Astrocyte (in vitro differentiated cells and primary cell): ENCODE data around the gene MICAL2. TPM values are rescaled to one million over a fixed set of nuclear protein-coding genes. Genes with fewer than 3 reads are reported as not detected.
A peak's percentile ranks its signal among the peaks of the same experiment; 100 is the strongest.

Experiments used
- DNase-seq: peaks from one replicate; pipeline ENCODE4 v3.0.0-alpha.2; 2010; ENCODE audit warnings: low read depth
- FAIRE-seq: peaks from 2 replicates; lab custom pipeline; 2011; peaks lifted over from hg19 to GRCh38; lab: Jason Lieb, UNC
- H2AFZ ChIP-seq: 2 replicates; pipeline ENCODE4 v1.6.0; 2012; ENCODE audit warnings: low read depth, low read length, inconsistent platforms
- H3K27ac ChIP-seq: 2 replicates; pipeline ENCODE4 v1.5.1; 2011; ENCODE audit warnings: low read depth, low read length, inconsistent platforms
- H3K27me3 ChIP-seq: 2 replicates; pipeline ENCODE4 v1.6.0; 2011; ENCODE audit warnings: low read length, inconsistent platforms; ENCODE audit not compliant: insufficient read depth
- H3K36me3 ChIP-seq: 2 replicates; pipeline ENCODE4 v1.5.1; 2011; ENCODE audit warnings: low read length, inconsistent platforms; ENCODE audit not compliant: insufficient read depth
- H3K4me1 ChIP-seq: 2 replicates; pipeline ENCODE4 v1.5.1; 2011; ENCODE audit warnings: low read length, inconsistent platforms; ENCODE audit not compliant: insufficient read depth
- H3K4me2 ChIP-seq: 2 replicates; pipeline ENCODE4 v1.6.0; 2012; ENCODE audit warnings: low read length, inconsistent platforms
- H3K4me3 ChIP-seq: 2 replicates; pipeline ENCODE4 v1.5.1; 2011; ENCODE audit warnings: low read depth, mild to moderate bottlenecking, low read length, inconsistent platforms; ENCODE audit not compliant: insufficient read depth
- H3K79me2 ChIP-seq: 2 replicates; pipeline ENCODE4 v1.6.0; 2012; ENCODE audit warnings: mild to moderate bottlenecking, low read length, inconsistent platforms; ENCODE audit not compliant: insufficient read depth
- H3K9ac ChIP-seq: 2 replicates; pipeline ENCODE4 v1.6.0; 2012; ENCODE audit warnings: mild to moderate bottlenecking, low read length, inconsistent platforms
- H3K9me3 ChIP-seq: 2 replicates; pipeline ENCODE4 v1.5.1; 2012; ENCODE audit warnings: low read depth, mild to moderate bottlenecking, low read length, inconsistent platforms; ENCODE audit not compliant: insufficient read depth
- H4K20me1 ChIP-seq: 2 replicates; pipeline ENCODE4 v1.6.0; 2012; ENCODE audit warnings: low read length, inconsistent platforms; ENCODE audit not compliant: insufficient read depth
- H3K27ac Mint-ChIP-seq: one replicate; pipeline ENCODE4 v1.8.0; 2021; ENCODE audit warnings: mild to moderate bottlenecking, mixed read lengths; ENCODE audit not compliant: unreplicated experiment
- H3K27me3 Mint-ChIP-seq: one replicate; pipeline ENCODE4 v1.8.0; 2021; ENCODE audit warnings: low read depth, mixed read lengths; ENCODE audit not compliant: unreplicated experiment
- H3K36me3 Mint-ChIP-seq: one replicate; pipeline ENCODE4 v1.8.0; 2021; ENCODE audit warnings: low read depth, mixed read lengths; ENCODE audit not compliant: unreplicated experiment
- H3K4me1 Mint-ChIP-seq: one replicate; pipeline ENCODE4 v1.8.0; 2021; ENCODE audit warnings: low read depth, mixed read lengths; ENCODE audit not compliant: unreplicated experiment
- H3K4me3 Mint-ChIP-seq: one replicate; pipeline ENCODE4 v1.8.0; 2021; ENCODE audit warnings: mild to moderate bottlenecking, moderate library complexity, mixed read lengths; ENCODE audit not compliant: unreplicated experiment
- H3K9me3 Mint-ChIP-seq: one replicate; pipeline ENCODE4 v1.8.0; 2021; ENCODE audit warnings: mild to moderate bottlenecking, mixed read lengths; ENCODE audit not compliant: unreplicated experiment
- CTCF ChIP-seq: IDR thresholded peaks from 2 replicates; pipeline ENCODE4 v1.5.1; 2011; ENCODE audit warnings: low read depth, mild to moderate bottlenecking, inconsistent platforms, low read length, moderate library complexity; ENCODE audit not compliant: insufficient read depth
- EZH2 ChIP-seq: IDR thresholded peaks from 2 replicates; pipeline ENCODE4 v1.6.1; 2012; ENCODE audit warnings: mild to moderate bottlenecking, low read length, inconsistent platforms; ENCODE audit not compliant: insufficient read depth
- total RNA-seq: library from RNA; stranded (reverse); gene quantifications from 2 replicates; pipeline ENCODE4 v1.2.1, GENCODE V29; 2021

Gene MICAL2
- total RNA-seq, 1 donor from 2014 or later = 357 TPM

- H2AFZ ChIP-seq = no peak overlapping the region
- peak overlapping the region; percentile 95 for H3K27ac Mint-ChIP-seq
- FAIRE-seq = no peak
- no peak for TF ChIP-seq CTCF
- TF ChIP-seq EZH2 = no peak
- H3K4me3 Mint-ChIP-seq = peak overlapping the region; percentile 48
- peak overlapping the region; percentile 79 for H3K27ac ChIP-seq
- H3K9ac ChIP-seq = peak overlapping the region; percentile 70
- H4K20me1 ChIP-seq = peaks cover 97% of the 10 kb centered on the region
- no peaks in the 10 kb centered on the region for H3K9me3 Mint-ChIP-seq
- no peaks in the 10 kb centered on the region for H3K27me3 ChIP-seq
- H3K27me3 Mint-ChIP-seq = no peaks in the 10 kb centered on the region
- H3K4me1 ChIP-seq = peaks cover 68% of the 10 kb centered on the region
- no peak for DNase-seq
- no peaks in the 10 kb centered on the region for H3K9me3 ChIP-seq
- H3K4me1 Mint-ChIP-seq = peaks cover 66% of the 10 kb centered on the region
- H3K36me3 Mint-ChIP-seq = peaks cover 22% of the 10 kb centered on the region
- peaks cover 37% of the 10 kb centered on the region for H3K36me3 ChIP-seq
- H3K4me2 ChIP-seq = peak overlapping the region; percentile 64
- no peak overlapping the region for H3K4me3 ChIP-seq
- peaks cover 100% of the 10 kb centered on the region for H3K79me2 ChIP-seq
Observed at GRCh38 chr11:12125609-12126149, 15.3 kb downstream of the MICAL2 start.

GRCh38 chr11:12126344-12127019, 16.1 kb downstream of the MICAL2 start:
- Histone ChIP-seq H2AFZ (no peak overlapping the region), H3K27me3 (no peaks in the 10 kb centered on the region), H3K9ac (peak overlapping the region; percentile 70), H3K4me3 (no peak overlapping the region), H3K9me3 (no peaks in the 10 kb centered on the region), H3K36me3 (peaks cover 38% of the 10 kb centered on the region), H3K4me2 (peak overlapping the region; percentile 64), H3K27ac (peak overlapping the region; percentile 79), H4K20me1 (peaks cover 93% of the 10 kb centered on the region), H3K79me2 (peaks cover 98% of the 10 kb centered on the region), H3K4me1 (peaks cover 66% of the 10 kb centered on the region)
- peak overlapping the region; percentile 12 for H3K4me3 Mint-ChIP-seq
- DNase-seq = peak; percentile 88
- peaks cover 24% of the 10 kb centered on the region for H3K36me3 Mint-ChIP-seq
- TF ChIP-seq CTCF (no peak), EZH2 (no peak)
- H3K9me3 Mint-ChIP-seq = no peaks in the 10 kb centered on the region
- no peaks in the 10 kb centered on the region for H3K27me3 Mint-ChIP-seq
- FAIRE-seq = no peak
- peaks cover 64% of the 10 kb centered on the region for H3K4me1 Mint-ChIP-seq
- peak overlapping the region; percentile 86 for H3K27ac Mint-ChIP-seq
